Transverse colon (tissue), 4 donors: ENCODE results near the gene AURKA. TPM values are rescaled to one million over a fixed set of nuclear protein-coding genes. Genes with fewer than 3 reads are reported as not detected.

ENCODE experiments used
- DNase-seq: peaks from one replicate; pipeline ENCODE4 v3.0.0-alpha.2; 2019
- H3K27ac ChIP-seq, 4 donors: fragments of 200-600 bp; sonication (generic); 2 replicates each; pipeline ENCODE4 v1.5.1; 2016 to 2018; ENCODE audit warnings: inconsistent platforms in 4 of 4
- H3K27me3 ChIP-seq: fragments of 200-600 bp; sonication (generic); 2 replicates; pipeline ENCODE4 v1.5.1; 2017; ENCODE audit warnings: inconsistent platforms
- H3K36me3 ChIP-seq, 4 donors: fragments of 200-600 bp; sonication (generic); 2 replicates each; pipeline ENCODE4 v1.5.1; 2017 to 2019; ENCODE audit warnings: inconsistent platforms in 4 of 4
- H3K4me1 ChIP-seq, 4 donors: fragments of 200-600 bp; sonication (generic); 2 replicates each; pipeline ENCODE4 v1.5.1; 2017 to 2020; ENCODE audit warnings: inconsistent platforms in 4 of 4
- H3K4me3 ChIP-seq, 4 donors: fragments of 200-600 bp; sonication (generic); 1 replicate in 1 of 4; 2 replicates in 3 of 4; pipeline versions ENCODE4 v1.5.1 to v1.6.1; 2017 to 2019; ENCODE audit warnings: inconsistent platforms in 4 of 4
- H3K9me3 ChIP-seq, 2 donors: fragments of 200-600 bp; sonication (generic); 2 replicates each; pipeline ENCODE4 v1.5.1; 2017 to 2019; ENCODE audit warnings: inconsistent platforms in 2 of 2
- CTCF ChIP-seq, 5 experiments: fragments of 200-600 bp in 3 of 5; fragments of 450-650 bp in 2 of 5; sonication (generic) in 3 of 5; IDR thresholded peaks; 1 replicate in 2 of 5; 2 replicates in 3 of 5; pipeline ENCODE4 v1.5.1; 2016 to 2017; ENCODE audit warnings: antibody characterized with exemption in 5 of 5, inconsistent platforms in 3 of 5, mild to moderate bottlenecking in 2 of 5, moderate library complexity in 1 of 5
- EP300 ChIP-seq: sonication (generic); formaldehyde crosslinking; IDR thresholded peaks from one replicate; pipeline ENCODE4 v1.6.1; 2017; ENCODE audit warnings: antibody characterized with exemption, low read depth
- POLR2A ChIP-seq: fragments of 450-650 bp; IDR thresholded peaks from one replicate; pipeline ENCODE4 v1.6.1; 2016; ENCODE audit warnings: antibody characterized with exemption, mild to moderate bottlenecking, moderate library complexity
- POLR2AphosphoS5 ChIP-seq, 3 donors: sonication (generic); formaldehyde crosslinking; IDR thresholded peaks; one replicate each; pipeline ENCODE4 v1.6.1; 2016; ENCODE audit warnings: antibody characterized with exemption in 3 of 3
- WGBS, 2 donors: methylation state at CpG; one replicate each; pipeline ENCODE4 v1.1.5; 2018; ENCODE audit warnings: low coverage in 1 of 2; 5-methylcytosine and 5-hydroxymethylcytosine counted together
- in situ Hi-C, 4 donors: fragments of 200-750 bp; cut with MboI; loops; one replicate each; pipeline versions ENCODE4 v1.15.0 to v1.15.1; 2017; ENCODE audit warnings: low sequenced_read_pairs in 3 of 4, low pct_ligation_motif_present in 1 of 4, low pct_unique_long_range_greater_than_20kb in 1 of 4
- intact Hi-C: fragments of 100-400 bp; cut with DNase I; formaldehyde crosslinking; loops from one replicate; pipeline ENCODE4 v1.15.1; 2023; ENCODE audit warnings: low total_unique reads
- total RNA-seq, 4 donors: library from RNA; depleted of rRNA; stranded (reverse); fragments of >200 nt; gene quantifications; one replicate each; pipeline ENCODE4 v1.1.0, GENCODE V29; 2016

AURKA gene
- total RNA-seq, 4 donors from 2014 or later, result 0.75 to 12.4 (median 4.9) TPM

DNA sequence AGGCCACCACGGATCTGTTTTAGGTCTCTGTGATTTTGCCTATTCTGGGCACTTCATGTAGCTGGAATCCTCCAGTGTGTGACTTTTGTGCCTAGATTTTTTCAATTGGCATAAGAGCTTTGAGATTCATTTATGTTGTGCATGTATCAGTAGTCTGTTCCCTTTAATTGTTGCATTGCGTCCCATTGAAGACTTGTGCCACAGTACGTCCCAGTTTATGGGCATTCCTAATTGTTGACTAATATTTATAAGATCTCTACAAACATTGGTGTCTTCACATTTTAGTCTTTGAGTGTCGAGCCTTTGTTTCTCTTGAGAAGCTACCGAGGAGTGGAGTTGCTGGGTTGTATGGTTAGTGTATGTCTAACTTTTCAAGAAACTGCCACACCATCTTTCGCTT lies 33.9 kb downstream of the AURKA start:
- peaks cover 2 to 28% (median 11%) of the 10 kb centered on the region in 4 donors for H3K4me1 ChIP-seq
- no peaks in the 10 kb centered on the region for H3K27me3 ChIP-seq
- peak overlapping the region in 2 of 4 donors; percentile 97 to 98 for H3K4me3 ChIP-seq
- intact Hi-C loops, result no loop called here
- no peaks in the 10 kb centered on the region for H3K36me3 ChIP-seq
- no peak for DNase-seq
- in situ Hi-C loops, result no loop called here
- no peaks in the 10 kb centered on the region for H3K9me3 ChIP-seq
- H3K27ac ChIP-seq, result peak overlapping the region in 2 of 4 donors; percentile 12 to 25
- TF ChIP-seq POLR2A (no peak), CTCF (IDR thresholded peaks at IDR 0.05) (no peak), EP300 (no peak), POLR2AphosphoS5 (IDR thresholded peaks at IDR 0.05) (no peak)
- 55 to 71% methylated on average over 5 to 6 of the region's 6 CpGs for WGBS, 2 donors

DNA sequence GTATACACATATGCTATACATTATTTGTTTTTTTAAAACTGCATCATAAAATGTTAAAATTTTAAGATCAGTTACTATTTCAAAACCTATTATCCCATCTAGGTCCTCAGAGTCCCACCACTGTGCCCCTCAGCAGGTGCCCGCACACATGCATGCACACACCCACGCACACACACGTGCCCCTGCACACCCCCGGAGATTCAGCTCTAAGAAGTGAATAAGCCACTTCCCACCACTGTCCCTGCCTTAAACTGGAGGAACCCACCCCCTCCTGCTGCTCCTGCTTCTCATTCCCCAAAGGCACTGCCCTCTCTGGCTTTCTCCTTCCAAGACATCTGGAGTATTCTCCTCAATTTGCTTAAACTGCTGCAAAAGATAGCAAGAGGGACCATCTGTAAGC lies 38.7 kb downstream of the AURKA start:
- no peaks in the 10 kb centered on the region for H3K36me3 ChIP-seq
- H3K4me3 ChIP-seq, result no peak overlapping the region
- TF ChIP-seq POLR2A (no peak), CTCF (IDR thresholded peaks at IDR 0.05) (no peak), EP300 (no peak), POLR2AphosphoS5 (IDR thresholded peaks at IDR 0.05) (no peak)
- WGBS, 2 donors, result 78 to 86% methylated on average over 4 of the region's 4 CpGs
- peaks cover 0 to 4% (median 0%) of the 10 kb centered on the region in 4 donors for H3K4me1 ChIP-seq
- no peaks in the 10 kb centered on the region for H3K9me3 ChIP-seq
- in situ Hi-C loops, result no loop called here
- no peak for DNase-seq
- H3K27me3 ChIP-seq, result no peaks in the 10 kb centered on the region
- H3K27ac ChIP-seq, result no peak overlapping the region
- intact Hi-C loops, result no loop called here

- no peaks in the 10 kb centered on the region for H3K9me3 ChIP-seq
- intact Hi-C loops (no loop called here), in situ Hi-C loops (no loop called here)
- no peaks in the 10 kb centered on the region for H3K4me1 ChIP-seq
- 65 to 74% methylated on average over 5 of the region's 5 CpGs for WGBS, 2 donors
- DNase-seq, result no peak
- no peak overlapping the region for H3K4me3 ChIP-seq
- TF ChIP-seq EP300 (no peak), CTCF (IDR thresholded peaks at IDR 0.05) (no peak), POLR2AphosphoS5 (IDR thresholded peaks at IDR 0.05) (no peak), POLR2A (no peak)
- H3K36me3 ChIP-seq, result no peaks in the 10 kb centered on the region
- peaks cover 2% of the 10 kb centered on the region for H3K27me3 ChIP-seq
- H3K27ac ChIP-seq, result no peak overlapping the region
Observed at GRCh38 chr20:56352345-56353055, 39.5 kb downstream of the AURKA start.

DNA sequence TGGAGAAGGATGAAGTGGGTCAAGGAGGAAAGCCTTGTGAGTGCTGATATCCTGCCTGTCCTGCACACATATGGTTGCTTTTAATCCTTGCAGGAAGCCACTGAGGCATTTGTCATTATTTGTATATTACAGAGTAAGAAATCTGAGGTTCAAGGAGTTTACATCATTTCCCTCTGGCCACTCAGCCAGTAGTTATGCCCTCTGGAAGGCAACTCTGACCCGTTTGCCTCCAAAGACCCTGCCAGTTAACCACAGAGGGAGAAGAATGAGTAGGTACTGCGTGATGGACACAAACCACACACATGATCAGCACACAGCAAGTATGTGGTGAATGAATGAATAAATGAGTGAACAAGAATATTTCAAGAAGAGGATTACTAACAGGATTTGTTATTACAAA lies 41.2 kb downstream of the AURKA start:
- 77 to 80% methylated on average over 1 to 2 of the region's 2 CpGs for WGBS, 2 donors
- in situ Hi-C loops (no loop called here), intact Hi-C loops (no loop called here)
- Histone ChIP-seq H3K36me3 (no peaks in the 10 kb centered on the region), H3K27me3 (peaks cover 14% of the 10 kb centered on the region), H3K9me3 (no peaks in the 10 kb centered on the region), H3K4me1 (no peaks in the 10 kb centered on the region), H3K27ac (no peak overlapping the region), H3K4me3 (no peak overlapping the region)
- no peak for TF ChIP-seq CTCF (IDR thresholded peaks at IDR 0.05)
- TF ChIP-seq EP300, result no peak
- no peak for TF ChIP-seq POLR2A
- TF ChIP-seq POLR2AphosphoS5 (IDR thresholded peaks at IDR 0.05), result no peak
- no peak for DNase-seq
